Dermis blood vessel endothelial cell (primary cell): ENCODE measurements around the gene PRND. TPM values are rescaled to one million over a fixed set of nuclear protein-coding genes. Genes with fewer than 3 reads are reported as not detected.
"Not testable (repeated sequence)": the region's sequence is repeated elsewhere in the genome, so short reads cannot be mapped to it uniquely, and the experiment has no call there.

Source experiments
- DNase-seq: peaks from one replicate; pipeline ENCODE4 v3.0.0; 2010
- total RNA-seq: library from RNA; depleted of rRNA; stranded (reverse); fragments of >200 nt; gene quantifications from 2 replicates; pipeline ENCODE4 v1.2.3, GENCODE V29; 2014

PRND gene, protein sequence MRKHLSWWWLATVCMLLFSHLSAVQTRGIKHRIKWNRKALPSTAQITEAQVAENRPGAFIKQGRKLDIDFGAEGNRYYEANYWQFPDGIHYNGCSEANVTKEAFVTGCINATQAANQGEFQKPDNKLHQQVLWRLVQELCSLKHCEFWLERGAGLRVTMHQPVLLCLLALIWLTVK
- total RNA-seq: 0.74 and 2.2 TPM in 2 replicates

GRCh38 chr20:4721719-4722118 is at the start of gene PRND:
Gene PRND, plus strand, starts transcription at chr20:4721909. Its CDS starts 2,643 bp downstream, at chr20:4724552.
- DNase-seq: no peak

- DNase-seq: no peak
Measured at GRCh38 chr20:4672948-4673347, 48.8 kb upstream of the PRND start.

DNA sequence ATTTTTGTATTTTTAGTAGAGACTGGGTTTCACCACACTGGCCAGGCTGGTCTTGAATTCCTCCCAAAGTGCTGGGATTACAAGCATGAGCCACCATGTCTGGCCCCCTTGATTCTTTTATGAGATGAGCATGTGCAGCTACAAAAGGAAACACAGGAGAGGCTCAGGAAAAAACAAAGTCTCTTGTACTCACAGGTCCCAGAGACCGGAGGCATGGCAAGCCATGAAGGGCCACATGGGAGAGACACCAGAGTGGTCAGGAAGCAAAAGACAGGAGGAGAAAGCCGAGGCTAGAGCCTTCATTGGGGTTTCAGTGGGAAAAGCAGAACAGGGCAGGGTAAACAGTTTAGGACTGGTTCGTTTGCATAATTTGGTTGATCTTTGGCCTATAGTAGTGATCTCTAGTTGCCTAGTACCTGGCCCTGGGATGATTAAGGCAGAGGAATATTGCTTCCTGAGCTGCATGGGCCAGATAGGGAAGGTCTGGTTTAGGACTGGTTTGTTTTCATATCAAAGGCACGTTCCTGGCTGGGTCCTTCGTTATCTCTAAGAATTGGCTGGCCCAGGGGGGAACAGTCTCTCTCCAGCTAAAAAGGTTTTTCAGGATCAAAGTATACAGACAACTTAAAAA is 48.2 kb upstream of the PRND start:
- no peak for DNase-seq

GRCh38 chr20:4674672-4675071 is 47.0 kb upstream of the PRND start:
- DNase-seq: no peak

- no peak for DNase-seq
Measured at GRCh38 chr20:4677846-4678245, 43.9 kb upstream of the PRND start.

GRCh38 chr20:4681401-4681800 is 40.3 kb upstream of the PRND start:
- DNase-seq: no peak

DNA sequence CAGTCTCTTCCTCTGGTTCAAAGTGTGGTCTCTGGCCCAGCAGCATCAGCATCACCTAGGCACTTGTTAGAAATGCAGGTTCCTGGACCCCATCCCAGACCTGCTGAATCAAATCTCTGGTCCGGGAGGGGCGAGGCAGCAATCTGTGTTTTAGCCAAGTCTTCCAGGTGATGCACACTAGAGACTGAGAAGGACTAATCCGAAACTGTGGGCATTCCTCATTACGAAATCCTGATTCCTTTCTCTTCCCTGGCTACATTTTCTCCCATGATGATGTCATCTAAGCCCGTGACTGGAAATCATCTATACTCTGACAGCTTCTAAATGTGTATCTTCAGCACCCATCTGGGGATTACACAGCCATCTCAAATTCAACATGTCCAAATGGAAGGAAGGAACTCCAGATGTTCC is 39.7 kb upstream of the PRND start:
- DNase-seq: no peak

DNA sequence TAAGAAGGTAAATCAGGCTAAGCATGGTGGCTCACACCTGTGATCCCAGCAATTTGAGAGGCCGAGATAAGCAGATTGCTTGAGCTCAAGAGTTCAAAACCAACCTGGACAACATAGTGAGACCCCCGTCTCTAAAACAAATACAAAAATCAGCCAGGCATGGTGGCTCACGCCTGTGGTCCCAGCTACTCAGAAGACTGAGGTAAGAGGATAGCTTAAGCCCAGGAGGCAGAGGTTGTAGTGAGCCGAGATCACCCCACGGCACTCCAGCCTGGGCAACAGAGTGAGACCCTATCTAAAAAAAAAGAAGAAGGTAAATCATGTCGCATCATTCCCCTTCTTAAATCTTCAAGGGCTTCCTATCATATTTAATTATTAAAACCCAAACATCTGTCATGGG is 39.0 kb upstream of the PRND start:
- no peak for DNase-seq

GRCh38 chr20:4683261-4683660 is 38.4 kb upstream of the PRND start:
- DNase-seq: no peak

- no peak for DNase-seq
Measured at GRCh38 chr20:4684837-4685413, 36.8 kb upstream of the PRND start.

- DNase-seq: no peak
Measured at GRCh38 chr20:4685923-4686221, 35.8 kb upstream of the PRND start.

DNA sequence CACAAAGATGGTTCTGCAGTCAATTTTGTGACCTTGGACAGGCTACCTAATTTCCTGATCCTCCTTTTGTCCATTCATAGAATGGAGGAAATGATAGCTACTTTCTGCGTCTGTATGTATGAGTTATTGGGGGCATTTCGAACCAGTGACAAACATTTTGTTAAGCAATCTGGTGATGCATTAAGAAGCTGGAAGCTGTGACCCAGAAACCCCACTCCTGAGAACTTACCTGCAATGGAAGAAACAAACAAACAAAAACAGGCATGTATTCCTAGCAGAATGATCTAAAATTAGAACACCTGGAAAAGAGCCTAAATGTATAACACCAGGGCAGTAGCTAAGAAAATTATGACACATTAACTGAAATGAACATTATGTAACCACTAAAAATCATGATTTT is 33.4 kb upstream of the PRND start:
- peak; percentile 17 for DNase-seq

- no peak for DNase-seq
Measured at GRCh38 chr20:4689220-4689619, 32.5 kb upstream of the PRND start.

GRCh38 chr20:4691753-4692152 is 30.0 kb upstream of the PRND start:
- DNase-seq: peak; percentile 42

- no peak for DNase-seq
Measured at GRCh38 chr20:4694076-4694475, 27.6 kb upstream of the PRND start.

- no peak for DNase-seq
Measured at GRCh38 chr20:4697189-4697830, 24.4 kb upstream of the PRND start.

GRCh38 chr20:4697831-4698221 is 23.9 kb upstream of the PRND start:
- DNase-seq: no peak

DNA sequence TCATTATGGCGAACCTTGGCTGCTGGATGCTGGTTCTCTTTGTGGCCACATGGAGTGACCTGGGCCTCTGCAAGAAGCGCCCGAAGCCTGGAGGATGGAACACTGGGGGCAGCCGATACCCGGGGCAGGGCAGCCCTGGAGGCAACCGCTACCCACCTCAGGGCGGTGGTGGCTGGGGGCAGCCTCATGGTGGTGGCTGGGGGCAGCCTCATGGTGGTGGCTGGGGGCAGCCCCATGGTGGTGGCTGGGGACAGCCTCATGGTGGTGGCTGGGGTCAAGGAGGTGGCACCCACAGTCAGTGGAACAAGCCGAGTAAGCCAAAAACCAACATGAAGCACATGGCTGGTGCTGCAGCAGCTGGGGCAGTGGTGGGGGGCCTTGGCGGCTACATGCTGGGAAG is 22.5 kb upstream of the PRND start:
- no peak for DNase-seq

DNA sequence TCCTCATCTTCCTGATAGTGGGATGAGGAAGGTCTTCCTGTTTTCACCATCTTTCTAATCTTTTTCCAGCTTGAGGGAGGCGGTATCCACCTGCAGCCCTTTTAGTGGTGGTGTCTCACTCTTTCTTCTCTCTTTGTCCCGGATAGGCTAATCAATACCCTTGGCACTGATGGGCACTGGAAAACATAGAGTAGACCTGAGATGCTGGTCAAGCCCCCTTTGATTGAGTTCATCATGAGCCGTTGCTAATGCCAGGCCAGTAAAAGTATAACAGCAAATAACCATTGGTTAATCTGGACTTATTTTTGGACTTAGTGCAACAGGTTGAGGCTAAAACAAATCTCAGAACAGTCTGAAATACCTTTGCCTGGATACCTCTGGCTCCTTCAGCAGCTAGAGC is 21.8 kb upstream of the PRND start:
- DNase-seq: no peak

DNA sequence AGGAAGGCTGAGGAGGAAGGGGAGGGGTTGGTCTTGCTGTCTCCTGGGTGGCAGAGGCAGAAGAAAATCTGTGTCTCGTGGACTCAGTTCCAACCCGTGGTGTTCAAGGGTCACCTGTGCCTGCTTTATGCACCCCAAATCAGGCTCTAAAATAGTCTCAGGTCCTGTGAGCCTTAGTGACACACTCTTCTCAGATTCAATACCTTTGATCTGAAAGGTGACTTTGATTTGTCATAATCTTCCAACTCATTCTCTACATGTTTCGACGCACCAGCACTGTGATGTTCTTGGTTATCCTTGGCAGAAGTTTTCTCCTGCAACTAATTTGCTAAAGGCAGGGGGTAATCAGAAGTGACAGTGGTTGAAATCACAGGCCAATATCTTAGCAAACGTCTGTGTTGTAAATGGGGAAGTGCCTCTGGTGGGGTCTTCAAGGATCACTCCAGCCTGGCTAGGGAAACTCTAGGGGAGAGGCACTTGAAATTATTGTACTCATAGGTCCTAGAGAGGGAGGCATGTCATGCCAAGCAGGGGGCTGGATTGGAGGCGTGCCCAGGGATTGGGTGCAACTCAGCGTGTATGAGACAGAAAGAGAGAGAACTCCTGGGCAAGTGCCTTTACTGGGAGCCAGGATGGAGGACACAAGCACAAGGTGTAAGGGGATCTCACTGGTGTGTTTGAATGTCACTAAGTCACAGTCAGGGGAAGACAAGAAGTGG is 19.0 kb upstream of the PRND start:
- DNase-seq: no peak

GRCh38 chr20:4703281-4703676 is 18.4 kb upstream of the PRND start:
- DNase-seq: no peak

DNA sequence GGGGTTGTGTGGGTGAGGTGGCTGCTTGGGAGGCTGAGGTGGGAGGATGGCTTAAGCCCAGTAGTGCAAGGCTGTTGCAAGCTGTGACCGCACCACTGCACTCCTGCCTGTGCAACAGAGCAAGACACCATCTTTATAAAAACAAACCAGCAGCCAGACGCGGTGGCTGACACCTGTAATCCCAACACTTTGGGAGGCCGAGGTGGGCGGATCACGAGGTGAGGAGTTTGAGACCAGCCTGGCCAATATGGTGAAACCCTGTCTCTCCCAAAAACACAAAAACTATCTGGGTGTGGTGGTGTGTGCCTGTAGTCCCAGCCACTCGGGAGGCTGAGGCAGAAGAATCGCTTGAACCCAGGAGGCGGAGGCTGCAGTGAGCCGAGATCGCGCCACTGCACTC is 14.8 kb upstream of the PRND start:
- DNase-seq: not testable (repeated sequence)

GRCh38 chr20:4708036-4708435 is 13.7 kb upstream of the PRND start:
- no peak for DNase-seq

- DNase-seq: no peak
Measured at GRCh38 chr20:4708856-4709255, 12.9 kb upstream of the PRND start.
